Skin of body (tissue), 2 donors: ENCODE results near the gene PCYT2. TPM values are rescaled to one million over a fixed set of nuclear protein-coding genes. Genes with fewer than 3 reads are reported as not detected.
A peak's percentile ranks its signal among the peaks of the same experiment; 100 is the strongest.

ENCODE experiments used
- DNase-seq: peaks from one replicate; lab custom pipeline; 2025; lab: John Stamatoyannopoulos, UW
- total RNA-seq: library from RNA; depleted of rRNA; stranded (reverse); fragments of >200 nt; gene quantifications from one replicate; pipeline ENCODE4 v1.2.3, GENCODE V29; 2014

Gene PCYT2
- total RNA-seq, 1 donor from 2014 or later = 18.6 TPM

DNA sequence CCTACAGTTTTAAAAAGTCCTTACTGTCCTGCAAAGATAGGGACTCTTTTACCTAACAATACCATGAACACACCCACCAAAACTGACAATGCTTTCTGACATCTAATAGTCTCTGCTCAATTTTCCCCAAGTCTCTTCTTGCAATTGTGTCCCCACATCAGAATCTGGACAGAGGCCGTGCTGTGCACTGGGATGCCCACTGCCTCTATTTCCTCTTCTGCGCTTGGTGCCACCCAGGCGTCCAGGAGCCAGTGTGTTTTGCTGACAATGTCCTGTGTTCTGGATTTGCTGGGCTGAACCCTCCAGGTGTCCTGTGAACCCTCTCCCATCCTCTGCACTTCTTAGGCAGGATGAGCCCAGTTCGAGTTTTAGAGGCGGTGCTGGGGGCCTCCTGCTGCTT, 33.6 kb downstream of the PCYT2 start:
- DNase-seq = no peak

DNA sequence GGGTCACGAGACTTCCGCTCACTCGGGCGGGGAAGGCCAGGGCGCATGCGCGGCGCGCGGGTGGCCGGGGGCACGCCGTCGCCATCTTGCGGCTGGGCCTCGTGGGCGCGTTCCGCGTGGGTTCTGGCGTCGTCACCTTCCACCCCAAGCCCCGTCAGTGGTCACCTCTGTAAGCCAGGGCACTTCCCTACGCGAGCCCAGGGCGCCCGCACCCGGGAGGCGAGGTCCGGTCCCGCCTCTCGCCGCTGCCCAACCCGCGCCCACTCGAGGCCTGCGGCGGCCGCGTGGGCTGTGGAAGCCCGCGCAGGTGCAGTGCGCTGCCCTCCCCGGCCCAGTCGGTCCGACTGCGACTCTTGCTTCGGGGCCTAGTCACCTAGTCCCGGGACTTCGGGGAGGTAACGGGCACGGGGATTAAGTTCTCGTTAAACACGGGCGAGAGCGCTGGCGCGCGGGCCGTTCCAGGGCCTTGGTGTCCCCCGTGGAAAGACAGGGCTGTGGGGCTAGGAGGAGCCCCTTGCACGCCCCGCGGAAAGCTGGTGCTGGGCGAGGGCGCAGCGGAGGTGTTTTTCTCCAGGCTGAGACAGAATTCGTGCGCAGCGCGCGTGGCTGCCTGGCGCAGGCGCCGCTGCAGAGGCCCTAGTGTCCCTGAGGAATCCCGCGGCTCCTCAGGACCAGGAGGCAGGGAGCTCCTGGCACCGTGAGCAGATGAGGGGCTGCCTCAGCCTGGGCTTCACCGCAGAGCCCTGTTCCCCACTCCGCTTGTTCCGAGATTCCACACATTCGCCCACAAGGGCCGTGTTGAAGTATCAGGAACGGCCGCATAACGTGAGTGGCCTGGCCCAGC, 39.6 kb downstream of the PCYT2 start:
- peak; percentile 77 for DNase-seq

DNA sequence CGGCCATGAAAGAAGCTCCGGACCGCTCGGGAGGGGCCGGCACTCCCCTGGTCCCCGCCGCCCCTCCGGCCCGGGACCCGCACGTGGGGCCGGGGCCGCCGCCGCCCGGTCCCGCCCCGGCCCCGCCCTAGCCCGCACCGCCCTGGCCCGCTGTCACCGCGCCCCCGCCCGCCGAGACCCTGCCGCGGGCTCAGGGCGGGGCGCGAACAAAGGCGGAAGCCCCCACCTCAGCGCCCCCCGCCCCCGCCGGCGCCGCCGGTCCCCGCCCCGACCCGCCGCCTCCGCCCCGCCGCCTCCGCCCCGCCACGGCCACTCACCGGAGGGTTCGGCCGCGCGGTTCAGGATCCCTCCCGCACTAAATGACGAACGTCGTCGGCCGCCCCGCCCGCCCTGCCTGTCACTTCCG, 40.2 kb downstream of the PCYT2 start, which contains the start of gene ARHGDIA:
TSS of gene ARHGDIA (minus strand) at position 357 of the 406 bp plus-strand sequence. CDS start 1,407 bp downstream, outside the sequence.
- DNase-seq = no peak

DNA sequence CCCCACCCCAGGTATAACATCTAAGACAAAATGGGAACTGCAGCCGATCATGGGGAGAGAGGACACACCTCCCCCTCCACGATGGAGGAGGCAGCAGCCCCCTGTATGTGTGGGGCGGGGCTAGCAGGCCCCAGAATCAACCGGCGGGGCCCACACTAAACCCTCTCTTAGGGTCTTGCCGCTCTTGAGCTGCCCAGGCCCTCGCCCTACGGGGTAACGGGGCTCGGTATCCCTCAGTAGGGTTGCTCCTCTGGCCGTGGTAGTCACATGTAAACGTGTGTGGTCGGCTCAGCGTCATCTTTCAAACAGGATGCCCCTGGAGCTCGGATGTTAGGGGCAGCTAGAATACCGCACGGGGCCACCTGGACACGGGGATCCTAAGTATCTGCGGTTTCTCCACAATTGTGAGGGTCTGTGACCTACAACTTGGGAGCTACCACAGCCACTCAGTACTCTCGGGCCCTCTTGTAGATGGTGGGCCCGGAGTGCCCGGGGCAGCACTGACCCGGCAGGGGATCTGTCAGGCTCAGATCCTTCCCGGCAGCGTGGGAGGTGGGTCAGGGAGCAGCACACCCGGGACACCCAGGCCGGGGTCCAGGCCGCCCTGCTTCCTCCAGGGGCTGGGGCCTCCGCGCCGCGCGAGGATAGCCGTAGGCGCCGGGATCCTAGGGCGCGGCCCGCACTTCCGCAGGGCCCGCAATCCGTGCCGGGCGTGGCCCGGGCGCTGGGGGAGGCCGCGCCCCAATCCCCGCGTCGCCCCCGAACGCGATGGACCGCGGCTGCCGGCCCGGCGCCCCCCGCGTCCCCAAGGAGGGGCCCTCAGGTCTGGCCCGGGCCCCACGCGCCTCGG, 40.8 kb downstream of the PCYT2 start:
- DNase-seq = no peak

DNA sequence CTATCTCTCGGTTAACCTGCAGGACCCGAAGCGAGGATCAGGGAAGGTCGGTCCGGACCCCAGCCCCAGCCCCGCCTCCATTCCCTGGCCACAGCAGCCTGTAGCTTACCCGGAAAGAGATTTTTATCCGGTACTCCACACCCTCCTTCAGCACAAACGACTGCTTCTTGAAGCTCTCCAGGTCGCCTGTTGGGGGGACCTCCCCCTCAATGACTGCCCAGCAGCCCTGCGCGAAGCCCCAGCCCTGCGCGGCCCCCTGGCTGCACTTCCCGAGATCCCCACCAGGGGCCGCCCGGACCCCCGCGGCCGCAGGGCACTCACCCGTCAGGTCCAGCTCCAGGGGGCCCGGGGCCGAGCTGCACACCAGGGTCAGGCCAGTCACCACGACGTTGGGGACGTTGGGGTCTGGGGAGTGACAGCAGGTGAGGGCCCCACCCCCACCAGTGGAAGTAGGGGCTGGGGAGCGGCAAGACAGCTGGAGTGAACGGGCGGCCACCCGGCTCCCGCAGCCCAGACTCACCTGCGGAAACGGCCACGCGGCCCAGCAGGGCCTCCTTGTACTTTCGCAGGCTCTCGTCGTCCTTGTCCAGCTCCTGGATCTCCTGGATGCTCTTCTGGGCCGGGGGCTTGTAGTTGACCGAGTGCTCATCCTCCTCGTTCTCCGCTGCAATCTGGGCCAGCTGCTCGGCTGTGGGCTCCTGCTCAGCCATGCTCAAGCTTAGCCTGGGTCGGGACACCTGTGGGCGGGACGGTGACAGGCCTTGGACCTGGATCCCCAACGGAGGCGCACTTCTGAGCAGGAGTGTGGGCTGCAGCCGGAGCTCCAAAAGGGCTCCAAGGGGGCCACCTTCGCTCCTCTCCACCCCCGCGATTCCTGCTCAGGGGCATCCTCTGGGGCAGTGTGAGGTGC, 41.7 kb downstream of the PCYT2 start:
- no peak for DNase-seq

DNA sequence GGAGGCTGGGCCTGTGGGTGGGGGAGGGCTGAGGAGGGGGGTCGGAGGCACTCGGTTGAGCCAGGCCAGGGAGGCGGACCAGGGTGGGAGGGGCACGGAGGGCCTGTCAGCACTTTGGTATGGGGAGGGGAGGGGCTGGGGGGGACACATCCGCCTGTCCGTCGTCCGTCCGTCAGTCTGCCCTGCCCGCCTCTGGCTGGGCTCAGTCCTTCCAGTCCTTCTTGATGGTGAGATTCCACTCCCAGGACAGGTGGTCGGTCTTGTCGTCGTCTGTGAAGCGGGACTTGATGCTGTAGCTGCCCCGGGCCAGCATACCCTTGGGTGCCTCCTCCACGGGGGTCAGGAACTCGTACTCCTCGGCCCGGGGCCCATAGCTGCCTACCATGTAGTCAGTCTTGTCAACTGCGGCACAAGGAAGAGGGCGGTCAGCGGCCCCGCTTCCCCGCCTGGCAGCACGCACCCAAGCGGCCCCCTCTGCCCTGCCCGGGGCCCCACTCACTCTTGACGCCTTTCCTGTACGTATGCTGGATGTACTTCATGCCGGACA, 42.5 kb downstream of the PCYT2 start:
- DNase-seq = no peak

DNA sequence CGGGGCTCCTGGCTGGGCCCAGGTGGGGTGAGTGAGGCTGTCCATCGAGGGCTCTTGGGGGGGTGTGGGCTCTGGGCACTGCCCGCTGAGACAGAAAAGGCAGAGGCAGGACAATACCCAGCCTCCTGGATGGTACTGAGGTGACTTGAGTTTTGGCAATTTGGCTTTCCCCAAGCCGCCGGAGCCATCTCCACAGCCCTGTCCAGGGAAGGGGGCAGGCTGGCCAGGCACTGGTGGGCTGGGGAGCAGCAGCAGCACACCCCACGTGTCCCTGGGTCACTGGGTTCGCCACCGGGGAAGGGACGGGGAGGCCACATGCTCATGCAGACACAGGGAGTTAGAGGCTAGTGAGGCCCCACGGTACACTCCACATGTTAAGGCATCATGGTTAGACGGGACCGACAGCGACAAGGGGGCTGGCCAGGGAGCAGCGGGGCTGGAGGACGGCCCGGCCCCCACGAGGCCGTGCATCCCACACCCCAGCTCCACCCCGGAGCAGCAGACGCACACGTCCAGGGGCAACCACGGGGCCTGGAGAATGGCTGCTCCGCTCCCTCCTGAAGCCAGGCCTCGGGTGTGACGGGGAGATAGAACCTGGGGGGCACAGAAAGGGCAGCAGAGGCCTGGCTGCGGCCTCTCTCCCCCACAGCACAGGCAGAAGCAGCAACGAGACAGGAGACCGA, 43.1 kb downstream of the PCYT2 start:
- DNase-seq = no peak

DNA sequence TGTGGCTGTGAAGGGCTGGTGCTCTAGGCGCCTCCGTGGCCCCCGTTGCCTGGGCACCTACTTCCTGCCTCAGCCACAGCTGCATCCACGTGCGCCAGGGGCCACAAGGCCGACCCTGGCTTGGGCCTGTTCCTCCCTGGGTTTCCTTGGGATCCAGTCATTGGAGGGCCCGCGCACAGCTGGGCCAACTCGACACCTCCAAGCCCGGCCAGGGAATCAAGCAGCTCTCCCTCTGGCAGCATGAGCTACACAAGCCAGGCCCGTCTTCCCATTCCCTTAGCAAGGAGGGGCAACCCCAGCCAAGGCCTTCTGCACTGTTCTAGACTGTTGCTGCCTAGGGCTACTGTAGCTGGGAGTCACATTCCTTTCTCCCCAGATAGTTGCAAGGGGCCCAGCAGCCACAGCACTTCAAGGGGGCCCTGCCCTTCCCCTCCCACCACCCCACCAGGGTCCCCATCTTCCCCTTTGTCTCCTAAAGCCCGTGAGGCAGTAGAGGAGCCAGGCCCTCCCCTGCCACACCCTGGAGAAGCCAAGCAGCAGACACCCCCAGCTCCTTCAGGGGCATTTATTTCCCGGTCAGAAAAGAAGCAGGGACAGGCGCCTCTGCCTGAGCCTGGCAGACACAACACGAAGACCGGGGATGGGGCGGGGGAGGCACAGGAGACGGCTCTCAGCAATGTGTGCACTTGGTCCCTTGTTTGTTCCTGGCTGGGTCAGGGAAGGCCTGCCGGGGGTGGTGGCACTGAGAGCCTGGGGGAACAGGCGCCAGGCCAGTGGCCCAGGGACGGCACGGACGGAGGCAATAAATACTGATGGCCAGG, 43.8 kb downstream of the PCYT2 start:
- no peak for DNase-seq

DNA sequence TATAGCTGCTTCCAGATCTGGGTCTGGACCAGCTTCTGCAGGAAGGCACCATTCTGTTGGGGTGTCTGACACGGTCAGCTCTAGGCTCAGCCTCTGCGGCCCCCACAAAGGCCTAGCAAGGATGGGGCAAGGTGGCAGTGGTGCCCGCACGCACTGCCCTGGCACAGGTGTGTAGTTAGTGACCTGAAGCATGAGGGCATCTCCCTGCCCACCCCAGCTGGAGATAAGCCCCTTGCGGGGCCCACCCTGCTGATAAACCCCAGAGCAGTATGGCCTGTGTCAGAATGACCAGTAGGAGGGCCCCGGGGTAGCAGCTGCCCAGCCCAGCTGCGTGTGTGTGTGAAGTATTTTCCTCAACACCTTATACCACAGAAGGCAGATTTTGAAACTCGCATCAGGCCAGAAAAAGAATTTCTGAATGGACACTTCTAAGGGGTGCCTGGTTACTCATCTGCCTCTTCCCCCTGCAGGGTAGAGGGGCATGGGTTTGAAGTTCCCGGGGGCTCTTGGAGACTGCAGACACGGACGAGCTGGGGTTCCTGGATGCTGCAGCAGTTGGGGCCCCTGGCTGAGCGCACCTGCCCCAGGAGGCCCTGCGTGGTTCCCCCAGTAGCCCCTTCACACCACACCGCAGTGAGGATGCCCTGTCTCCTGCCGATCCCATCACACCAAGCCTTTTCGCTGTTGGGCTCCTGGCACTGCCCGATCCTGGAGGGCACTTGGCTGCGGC, 44.6 kb downstream of the PCYT2 start:
- DNase-seq = no peak

DNA sequence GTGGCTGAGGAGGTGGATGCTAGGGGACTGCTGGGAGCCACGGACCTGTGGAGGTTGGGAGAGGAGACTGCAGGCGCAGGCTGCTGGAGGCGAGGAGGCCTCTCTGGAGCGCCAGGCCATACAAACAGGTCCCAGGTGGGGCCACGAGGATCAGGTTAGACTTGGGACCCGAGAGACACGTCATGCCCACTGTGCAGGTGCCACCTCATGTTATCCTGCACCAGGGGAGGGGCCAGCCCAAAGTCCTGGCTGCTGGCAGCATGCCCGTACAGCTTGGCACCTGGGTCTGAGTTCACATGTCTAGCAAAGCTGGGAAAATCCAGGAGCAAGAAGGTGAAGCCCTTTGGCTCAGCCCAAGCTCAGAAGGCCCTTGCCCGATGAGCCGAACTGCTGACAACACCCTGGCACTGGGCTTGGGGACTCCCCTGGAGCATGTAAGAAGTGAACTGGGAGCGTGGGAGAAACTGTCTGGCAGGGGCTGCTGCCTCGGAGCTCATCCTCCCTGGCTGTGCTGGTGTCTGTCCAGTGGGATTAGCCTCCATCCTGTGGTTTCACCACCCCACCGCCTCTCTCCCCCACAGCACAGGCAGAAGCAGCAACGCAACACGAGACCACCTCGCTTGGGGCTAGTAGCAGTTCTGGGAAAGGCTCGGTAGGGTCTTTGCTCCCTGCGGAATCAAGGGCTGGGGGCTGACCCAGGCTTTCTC, 45.3 kb downstream of the PCYT2 start:
- DNase-seq = no peak

DNA sequence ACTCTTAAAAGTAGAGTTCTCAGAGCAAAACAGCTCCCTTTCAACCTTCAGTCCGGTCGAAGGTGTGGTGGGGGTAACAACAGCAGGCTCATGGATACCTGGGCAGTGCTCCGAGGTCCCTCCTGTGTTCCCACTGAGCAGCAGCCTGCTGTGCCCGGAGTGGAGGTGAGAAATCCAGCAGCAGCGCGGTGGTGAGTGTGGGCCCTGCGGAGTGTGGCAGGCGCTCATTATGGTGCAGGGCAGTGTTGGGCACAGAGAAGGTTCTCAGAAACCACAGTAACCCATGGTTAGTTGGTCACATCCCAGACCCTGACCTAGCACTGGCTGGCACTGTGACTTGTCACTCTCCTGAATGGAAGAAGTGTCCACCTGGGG, 45.9 kb downstream of the PCYT2 start:
- DNase-seq = no peak

DNA sequence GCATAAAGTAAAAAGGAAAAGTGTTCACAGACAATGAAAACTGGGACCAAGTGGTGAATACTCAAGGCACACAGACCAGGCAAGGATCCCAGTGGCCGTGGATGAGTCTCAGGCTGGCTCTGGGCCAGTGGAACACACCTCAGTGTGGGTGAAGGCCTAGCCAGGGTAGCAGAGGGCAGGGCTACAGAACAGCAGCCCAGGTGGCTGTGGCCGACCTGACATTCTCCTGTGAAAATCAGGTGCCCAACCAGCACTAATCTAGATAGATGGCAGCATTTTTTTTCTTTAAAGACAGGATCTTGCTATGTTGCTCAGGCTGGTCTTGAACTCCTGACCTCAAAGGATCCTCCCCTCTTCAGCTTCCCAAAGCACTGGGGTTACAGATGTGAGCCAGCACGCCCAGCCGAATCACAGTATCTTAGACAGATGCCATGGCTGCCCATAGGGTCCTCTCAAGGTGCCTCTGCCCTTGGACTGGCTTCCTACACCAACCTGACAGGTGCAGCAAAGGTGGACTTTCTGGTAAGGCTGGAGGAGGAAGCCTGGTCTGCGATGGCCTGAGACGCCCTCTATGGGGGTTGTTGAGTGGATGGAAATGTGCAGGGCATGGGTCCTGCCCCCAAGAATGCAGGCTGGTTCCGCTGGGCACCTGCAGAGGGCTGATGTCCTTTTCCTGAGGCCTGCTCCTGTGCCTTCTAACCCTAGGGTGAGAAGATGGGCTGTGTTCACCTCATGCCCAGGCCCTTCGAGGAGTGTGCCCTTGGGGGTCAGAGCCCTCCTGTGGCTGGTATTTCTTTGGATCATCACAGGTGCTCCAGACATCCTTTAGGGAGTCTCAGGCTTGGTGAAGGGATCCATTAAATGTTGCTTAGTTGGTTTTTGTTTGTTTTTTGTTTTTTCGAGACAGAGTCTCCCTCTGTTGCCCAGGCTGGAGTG, 47.1 kb downstream of the PCYT2 start:
- no peak for DNase-seq

DNA sequence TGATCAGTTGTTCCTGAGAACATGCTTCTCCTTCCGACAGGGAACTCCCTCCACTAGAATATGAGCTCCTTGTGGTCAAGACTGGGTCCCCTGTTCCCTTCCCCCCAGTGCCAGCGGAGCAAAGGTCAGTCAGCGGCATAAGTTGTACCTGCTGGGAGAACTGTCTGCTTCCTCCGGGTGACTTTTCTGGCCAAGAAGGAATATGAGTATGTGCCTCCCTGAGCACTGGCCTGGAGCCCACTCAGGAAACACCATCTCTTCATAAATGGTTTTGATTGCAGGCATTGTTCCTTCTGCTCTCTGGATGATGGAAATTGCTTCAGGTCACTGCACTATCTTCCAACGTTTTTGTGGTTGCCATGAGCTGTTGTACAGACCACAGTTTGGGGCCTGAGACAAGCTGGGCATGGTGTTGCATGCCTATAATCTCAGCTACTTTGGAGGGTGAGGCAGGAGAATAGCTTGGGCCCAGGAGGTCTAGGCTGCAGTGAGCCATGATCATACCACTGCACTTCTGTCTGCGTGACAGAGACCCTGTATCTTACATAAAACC, 48.0 kb downstream of the PCYT2 start:
- DNase-seq = no peak

DNA sequence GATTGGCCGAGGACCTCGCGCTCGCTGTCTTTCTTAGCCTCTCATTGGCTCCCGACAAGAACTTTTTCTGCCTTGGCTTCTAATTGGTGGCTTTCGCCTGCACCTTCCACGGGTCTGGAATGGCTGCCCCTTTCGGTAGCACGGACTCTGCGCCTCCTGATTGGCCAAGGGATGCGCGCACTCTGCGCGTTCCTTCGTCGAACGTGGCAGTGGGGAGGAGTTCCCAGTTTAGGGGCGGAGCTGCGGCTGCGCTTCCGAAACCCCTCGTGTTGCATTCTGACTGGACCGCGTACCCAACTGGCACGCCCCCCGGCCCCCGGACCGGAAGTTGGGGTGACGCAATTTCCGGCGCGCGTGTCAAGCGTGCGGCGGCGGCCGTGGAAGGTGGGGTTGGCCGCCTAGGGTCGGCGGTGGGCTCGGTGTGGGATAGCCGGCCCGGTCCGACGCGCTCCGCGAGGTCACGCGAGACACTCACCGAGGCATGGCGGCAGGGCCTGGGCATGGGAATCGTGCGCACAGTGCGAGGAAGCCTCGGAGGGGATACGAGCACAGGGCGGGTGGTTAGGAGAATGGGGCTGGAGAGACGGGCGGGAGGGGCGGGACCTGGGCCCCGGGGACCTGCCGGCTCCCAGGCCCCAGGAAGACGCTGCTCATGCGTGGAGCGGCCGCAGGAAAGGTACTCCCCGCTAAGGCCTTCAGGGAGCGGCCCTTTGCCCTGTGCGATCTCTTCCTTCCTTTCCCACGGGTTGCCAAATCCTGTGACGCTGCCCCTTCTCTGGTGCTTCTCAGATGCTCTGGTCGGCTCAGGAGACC, 50.2 kb downstream of the PCYT2 start:
- peak; percentile 100 for DNase-seq

DNA sequence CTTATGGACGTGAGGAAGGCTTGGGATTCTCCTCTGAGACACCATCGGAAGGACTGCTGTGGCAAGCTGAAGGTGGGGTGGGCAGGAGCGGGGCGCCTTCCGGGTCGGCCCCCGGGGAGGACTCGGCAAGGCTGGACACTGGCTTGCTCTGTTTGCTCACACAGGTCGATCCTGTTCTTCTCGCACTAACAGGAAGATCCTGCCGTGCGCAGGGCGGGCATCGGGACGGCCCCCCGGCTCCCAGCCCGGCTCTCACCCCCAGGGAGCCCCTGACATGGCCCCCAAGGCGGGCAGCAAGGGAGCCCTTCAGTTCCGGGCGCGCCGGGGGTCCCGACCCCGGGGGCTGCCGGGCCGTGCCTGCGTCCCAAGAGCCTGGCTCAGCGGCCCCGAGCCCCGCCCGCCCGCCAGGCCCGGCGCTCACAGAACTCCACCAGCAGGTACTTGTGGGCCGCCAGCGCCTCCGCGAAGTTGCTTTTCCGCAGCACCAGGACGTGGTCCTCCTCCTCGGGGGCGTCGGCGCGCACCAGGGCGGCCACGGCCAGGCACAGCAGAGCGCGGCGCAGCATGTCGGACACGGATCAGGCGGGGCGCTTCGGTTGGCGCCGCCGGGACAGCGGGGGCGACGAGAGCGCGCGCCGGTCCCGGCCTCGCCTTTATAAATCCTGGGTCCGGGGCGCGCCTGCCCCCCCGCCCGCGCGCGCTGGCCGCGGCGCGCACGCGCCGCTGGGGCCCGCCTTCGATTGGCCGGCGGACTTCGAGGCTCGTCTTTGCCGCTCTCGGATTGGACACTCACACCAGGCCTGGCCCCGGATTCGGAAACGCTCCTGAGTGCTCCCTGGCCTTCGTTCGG, 51.1 kb downstream of the PCYT2 start, which contains the start of gene P4HB:
TSS of gene P4HB (minus strand) at position 630 of the 850 bp plus-strand sequence. CDS start at position 566, 64 bp downstream.
- DNase-seq = no peak
